RCC 7860 (cell line): ENCODE results near the gene MRPS6.

ENCODE experiments used
- DNase-seq: peaks from one replicate; pipeline ENCODE4 v3.0.0-alpha.2; 2015; ENCODE audit warnings: low spot score
- FAIRE-seq: peaks from 2 replicates; lab custom pipeline; 2012; peaks lifted over from hg19 to GRCh38; lab: Jason Lieb, UNC

The MRPS6 gene

DNA sequence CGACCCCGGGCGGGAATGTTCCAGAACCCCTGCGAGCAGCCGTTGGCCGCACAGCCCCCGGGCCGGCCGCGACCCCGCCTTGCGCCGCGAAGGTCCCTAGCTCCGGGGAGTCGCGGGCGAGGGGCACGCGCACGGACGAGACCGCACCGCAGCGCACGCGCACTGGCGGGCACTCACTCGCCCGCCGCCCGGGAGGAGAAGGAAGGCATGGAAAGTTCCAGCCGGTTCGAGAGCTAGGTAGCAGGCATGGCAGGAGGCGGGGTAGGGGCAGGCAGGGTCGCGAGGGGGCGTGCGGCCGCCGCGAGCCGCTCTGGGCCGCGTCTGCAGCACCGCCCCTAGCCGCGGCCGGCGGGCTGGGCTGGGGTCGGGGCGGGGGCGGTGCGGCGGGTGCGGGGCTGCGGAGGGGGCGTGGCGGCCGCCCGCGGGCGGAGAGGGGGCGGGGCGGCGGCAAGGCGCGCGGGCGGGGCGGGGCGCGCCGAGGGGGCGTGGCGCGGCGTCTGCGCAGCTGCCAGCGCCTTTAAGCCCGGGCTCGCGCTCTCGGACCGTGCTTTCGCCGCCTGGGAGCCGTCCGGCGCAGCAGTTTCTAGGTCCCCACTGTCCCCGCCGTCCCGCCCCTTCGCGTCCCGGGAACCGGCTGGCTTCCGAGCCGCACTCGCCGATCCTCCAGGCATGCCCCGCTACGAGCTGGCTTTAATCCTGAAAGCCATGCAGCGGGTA is at the start of gene MRPS6, which contains the start of gene SLC5A3:
TSS of gene MRPS6 (plus strand) at position 547 of the 717 bp plus-strand sequence. CDS start at position 670, 123 bp downstream.
TSS of gene SLC5A3 (plus strand) at position 547 of the 717 bp plus-strand sequence. CDS start 21,621 bp downstream, outside the sequence.
- FAIRE-seq = no peak
- DNase-seq = peak; percentile 67

- FAIRE-seq = no peak
- no peak for DNase-seq
Observed at GRCh38 chr21:34023691-34024373, 49.5 kb upstream of the MRPS6 start.

- FAIRE-seq (no peak), DNase-seq (no peak)
Observed at GRCh38 chr21:34024374-34024693, 49.0 kb upstream of the MRPS6 start.

DNA sequence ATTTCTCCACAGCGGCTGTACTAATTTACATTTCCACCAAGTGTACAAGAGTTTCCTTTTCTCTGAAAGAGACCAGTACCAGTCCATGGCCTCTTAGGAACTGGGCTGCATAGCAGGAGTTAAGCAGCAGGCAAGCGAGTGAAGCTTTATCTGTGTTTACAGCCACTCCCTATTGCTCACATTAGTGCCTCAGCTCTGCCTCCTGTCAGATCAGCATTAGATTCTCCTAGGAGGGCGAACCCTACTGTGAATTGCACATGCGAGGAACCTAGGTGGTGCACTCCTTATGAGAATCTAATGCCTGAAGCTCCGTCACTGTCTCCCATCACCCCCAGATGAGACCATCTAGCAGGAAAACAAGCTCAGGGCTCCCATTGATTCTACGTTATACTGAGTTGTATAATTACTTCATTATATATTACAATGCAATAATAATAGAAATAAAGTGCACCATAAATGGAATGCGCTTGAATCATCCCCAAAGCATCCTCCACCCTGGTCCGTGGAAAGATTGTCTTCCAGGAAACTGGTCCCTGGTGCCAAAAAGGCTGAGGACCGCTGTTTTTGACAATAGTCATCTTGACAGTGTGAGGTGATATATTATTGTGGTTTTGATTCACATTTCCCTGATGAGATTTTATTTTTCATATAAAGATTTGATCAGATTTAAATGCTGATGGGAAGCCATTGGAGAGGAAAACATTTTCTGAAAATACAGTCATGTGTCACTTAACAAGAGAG is 45.5 kb upstream of the MRPS6 start:
- no peak for DNase-seq

GRCh38 chr21:34029743-34030528 is 43.4 kb upstream of the MRPS6 start:
- no peak for FAIRE-seq
- no peak for DNase-seq

More for the DNA sequence above, 45.5 kb upstream of the MRPS6 start:
- FAIRE-seq = no peak

DNA sequence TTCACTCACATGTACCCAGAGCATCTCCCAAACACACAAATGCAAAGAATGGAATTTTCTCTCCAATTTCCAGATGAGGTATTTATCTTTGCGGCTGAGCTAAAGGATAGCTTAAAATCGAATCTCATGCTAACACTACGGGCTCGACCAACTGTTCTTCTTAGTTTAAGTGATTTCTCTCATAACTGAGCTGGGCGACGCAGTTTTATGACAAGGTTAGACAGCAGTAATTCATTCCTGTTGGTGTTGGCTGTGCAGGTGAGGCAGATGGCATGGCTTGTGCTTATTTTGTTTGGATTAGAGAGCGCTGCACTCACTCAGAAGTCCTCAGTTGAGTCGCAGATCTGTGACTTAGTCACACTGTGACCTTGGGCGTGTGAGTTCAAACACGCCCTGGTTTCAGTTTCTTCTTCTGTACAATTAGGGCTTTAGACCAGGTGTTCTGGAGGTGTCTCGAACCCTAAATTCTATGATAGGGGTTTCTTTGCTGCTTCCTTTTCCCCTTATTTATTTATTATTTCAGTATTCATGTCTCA is 41.5 kb upstream of the MRPS6 start:
- FAIRE-seq (no peak), DNase-seq (no peak)

DNA sequence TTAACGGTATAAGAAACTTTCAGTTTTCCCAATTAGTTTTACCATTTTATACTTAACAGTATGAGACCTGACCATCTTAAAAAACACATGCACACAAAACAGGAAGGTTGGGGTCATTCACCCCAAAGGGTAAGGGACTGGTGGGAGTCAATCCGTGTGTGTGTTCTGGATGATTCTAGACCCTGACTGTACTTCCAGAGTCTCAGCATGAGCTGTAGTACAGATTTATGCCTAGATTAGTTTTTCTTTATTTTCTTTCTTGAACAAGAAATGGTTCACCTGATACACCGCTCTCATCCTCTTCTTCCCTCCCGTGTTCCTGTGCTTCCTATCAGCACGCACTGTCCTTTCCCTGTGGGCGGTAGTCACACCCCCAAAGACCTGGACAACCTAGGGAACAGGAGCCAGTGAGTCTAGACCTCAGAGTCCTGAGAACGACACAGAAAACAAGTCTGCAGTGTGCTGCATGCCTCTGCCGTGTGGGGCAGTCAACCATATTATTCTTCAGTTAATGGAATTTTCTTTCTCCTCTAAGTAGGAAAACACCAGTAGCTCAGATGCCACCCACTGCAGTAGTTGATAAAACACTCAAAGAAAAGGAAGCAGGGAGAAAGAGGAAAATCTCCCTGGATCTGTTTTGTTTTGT is 38.9 kb upstream of the MRPS6 start:
- FAIRE-seq = no peak
- DNase-seq = no peak

DNA sequence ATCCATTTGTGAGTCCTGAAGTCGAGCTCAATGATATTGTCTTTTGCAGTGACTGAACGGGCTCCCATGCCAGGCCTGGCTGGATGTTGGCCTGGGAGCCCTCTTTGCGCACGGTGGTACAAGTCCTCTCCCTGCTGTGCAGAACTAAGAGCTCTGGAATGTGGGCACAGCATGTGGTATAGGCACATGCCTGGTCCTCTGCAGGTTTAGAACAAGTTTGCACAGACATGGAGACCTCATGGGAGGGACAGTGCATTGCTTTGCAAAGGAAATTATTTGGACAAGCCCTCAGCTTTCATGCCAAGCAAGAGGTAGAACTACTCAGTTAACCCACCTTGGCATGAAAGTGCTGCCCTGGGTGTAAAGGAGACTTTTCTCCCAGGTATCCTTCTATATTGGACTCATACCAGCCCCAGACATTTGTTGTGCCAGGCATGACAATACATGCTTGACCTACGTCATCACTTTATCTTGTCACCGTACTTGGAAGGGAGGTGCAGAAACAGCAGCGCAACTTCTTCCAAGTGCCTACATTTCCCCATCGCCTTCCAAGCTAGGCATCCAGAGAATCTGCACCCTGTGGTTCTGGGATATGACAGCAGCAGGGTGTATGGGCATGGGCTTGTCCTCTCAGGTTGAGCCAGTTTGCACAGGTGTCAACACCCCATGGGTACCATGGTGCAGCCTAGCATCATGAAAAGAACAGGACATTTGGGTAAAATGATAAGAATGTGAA is 37.6 kb upstream of the MRPS6 start:
- FAIRE-seq = no peak
- no peak for DNase-seq

- FAIRE-seq (no peak), DNase-seq (no peak)
Observed at GRCh38 chr21:34037009-34037795, 36.2 kb upstream of the MRPS6 start.

- no peak for FAIRE-seq
- DNase-seq = no peak
Observed at GRCh38 chr21:34039678-34040382, 33.5 kb upstream of the MRPS6 start.

- DNase-seq (no peak), FAIRE-seq (no peak)
Observed at GRCh38 chr21:34042735-34043134, 30.6 kb upstream of the MRPS6 start.

DNA sequence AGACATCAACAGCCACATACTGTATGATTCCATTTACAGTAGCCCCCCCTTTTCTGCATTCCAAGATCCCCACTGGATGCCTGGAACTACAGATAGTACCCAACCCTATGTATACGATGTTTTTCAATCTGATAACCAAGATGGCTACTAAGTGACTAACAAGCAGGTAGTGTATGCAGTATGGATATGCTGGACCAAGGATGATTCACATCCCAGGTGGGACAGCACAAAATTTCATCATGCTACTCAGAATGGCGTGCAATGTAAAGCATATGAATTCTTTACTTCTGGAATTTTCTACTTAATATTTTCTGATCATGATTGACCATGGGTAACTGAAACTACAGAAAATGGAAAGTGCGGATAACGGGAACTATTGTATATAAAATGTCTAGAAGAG is 30.0 kb upstream of the MRPS6 start:
- FAIRE-seq (no peak), DNase-seq (no peak)

DNA sequence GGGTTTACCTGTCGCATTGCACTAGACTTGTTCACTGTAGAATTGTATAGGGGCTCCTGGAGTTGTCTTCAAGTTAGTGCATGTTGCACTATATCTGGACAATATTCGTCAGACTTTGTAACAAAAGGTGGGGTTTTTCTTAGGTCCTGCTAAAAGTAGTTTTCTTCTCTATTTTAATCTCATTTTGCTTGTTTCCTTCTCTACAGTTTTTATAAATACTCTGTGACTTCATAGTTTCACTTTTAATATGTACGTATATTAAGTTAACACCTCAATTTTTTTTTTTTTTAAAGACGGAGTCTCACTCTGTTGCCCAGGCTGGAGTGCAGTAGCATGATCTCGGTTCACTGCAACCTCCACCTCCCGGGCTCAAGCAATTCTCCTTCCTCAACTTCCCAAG is 26.5 kb upstream of the MRPS6 start:
- FAIRE-seq = no peak
- no peak for DNase-seq

GRCh38 chr21:34047835-34048234 is 25.5 kb upstream of the MRPS6 start:
- DNase-seq (no peak), FAIRE-seq (no peak)

DNA sequence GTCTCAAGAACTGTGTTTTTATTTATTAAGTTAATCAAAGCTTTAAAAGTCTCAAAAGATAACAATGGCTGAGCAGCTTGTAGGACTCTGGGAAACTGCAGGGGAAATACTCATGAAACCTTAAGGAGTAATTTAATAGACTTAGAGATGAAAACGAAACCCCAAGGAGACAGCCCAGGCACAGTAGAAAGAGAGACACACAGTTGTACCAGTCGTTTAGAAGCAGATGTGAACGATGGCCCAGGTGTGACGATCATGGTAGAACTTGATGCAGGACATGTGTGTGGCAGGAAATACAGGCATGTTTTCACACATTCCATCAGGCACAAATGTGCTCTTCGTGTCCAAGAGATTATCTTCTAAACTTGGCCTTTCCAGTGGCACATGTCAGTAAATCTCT is 21.2 kb upstream of the MRPS6 start:
- DNase-seq (no peak), FAIRE-seq (no peak)

DNA sequence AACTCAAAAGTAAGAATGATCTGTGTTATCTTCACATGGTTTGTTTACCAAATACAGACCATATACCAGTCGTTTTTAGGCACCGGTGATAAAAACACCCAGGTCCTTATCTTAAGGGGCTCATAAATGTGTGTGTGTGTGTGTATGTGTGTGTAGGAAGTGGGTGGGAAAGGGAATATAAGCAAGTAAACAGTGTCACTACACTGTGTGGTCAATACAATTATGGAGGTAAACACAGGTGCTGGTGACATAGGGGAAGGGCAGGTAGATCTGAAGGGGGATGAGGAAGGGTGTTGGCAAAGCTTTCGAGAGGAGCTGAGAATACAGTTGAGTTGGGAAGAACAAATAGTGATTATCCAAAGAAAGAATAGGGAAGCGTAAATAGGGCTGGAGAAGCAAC is 19.1 kb upstream of the MRPS6 start:
- no peak for DNase-seq
- no peak for FAIRE-seq

DNA sequence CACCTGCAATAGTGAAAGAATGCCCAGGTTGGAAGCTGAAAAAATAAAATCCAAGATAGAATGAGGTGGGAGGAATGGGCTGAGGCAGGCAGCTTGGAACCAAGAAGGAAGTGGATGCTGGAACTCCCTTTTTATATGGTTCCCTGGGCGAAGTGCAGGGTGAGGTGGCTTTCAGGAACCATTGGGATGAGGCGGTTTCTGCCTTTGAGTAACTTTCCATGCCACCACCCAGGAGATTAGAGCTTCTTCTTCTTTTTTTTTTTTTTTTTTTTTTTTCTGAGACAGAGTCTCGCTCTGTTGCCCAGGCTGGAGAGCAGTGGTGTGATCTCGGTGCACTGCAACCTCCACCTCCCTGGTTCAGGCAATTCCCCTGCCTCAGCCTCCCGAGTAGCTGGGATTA is 17.8 kb upstream of the MRPS6 start:
- no peak for DNase-seq
- no peak for FAIRE-seq

DNA sequence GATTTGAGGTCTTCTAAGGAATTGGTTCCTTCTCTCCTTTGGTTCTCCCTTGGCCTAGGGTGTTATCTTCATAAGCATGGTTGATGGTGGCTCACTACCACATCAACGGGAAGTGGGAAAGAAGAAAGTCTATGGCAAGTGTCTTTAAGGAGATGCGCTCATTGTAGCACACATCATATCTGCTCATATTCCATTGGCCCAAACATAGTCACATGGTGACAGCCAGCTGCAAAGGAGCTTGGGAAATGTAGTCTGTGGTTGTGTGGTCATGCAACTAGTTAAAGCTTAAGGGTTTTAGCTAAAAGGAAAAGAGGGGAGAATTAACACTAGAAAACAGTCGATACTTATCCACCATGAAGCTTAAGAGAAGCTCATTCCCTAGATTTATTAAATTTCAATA is 11.4 kb upstream of the MRPS6 start:
- no peak for FAIRE-seq

More for the DNA sequence above, 11.4 kb upstream of the MRPS6 start:
- DNase-seq = no peak
